Measurements from ENCODE around the gene BCAS4.
"Not testable (repeated sequence)": the region's sequence is repeated elsewhere in the genome, so short reads cannot be mapped to it uniquely, and the experiment has no call there.

BCAS4 gene

GRCh38 chr20:50874758-50875665 lies 80.2 kb downstream of the BCAS4 start:
- DNase-seq (ENCODE audit: low spot score): no peak

GRCh38 chr20:50876063-50876685 lies 81.3 kb downstream of the BCAS4 start:
- no peak for DNase-seq (ENCODE audit: low spot score)

- no peak for DNase-seq (ENCODE audit: low spot score)
Observed at GRCh38 chr20:50876816-50877215, 82.0 kb downstream of the BCAS4 start.

- DNase-seq (ENCODE audit: low spot score): no peak
Observed at GRCh38 chr20:50877232-50877743, 82.4 kb downstream of the BCAS4 start.

- DNase-seq (ENCODE audit: low spot score): no peak
Observed at GRCh38 chr20:50879649-50880550, 85.0 kb downstream of the BCAS4 start.

GRCh38 chr20:50881759-50882424 lies 87.0 kb downstream of the BCAS4 start:
- DNase-seq (ENCODE audit: low spot score): not testable (repeated sequence)

- no peak for DNase-seq (ENCODE audit: low spot score)
Observed at GRCh38 chr20:50883856-50884255, 89.0 kb downstream of the BCAS4 start.

GRCh38 chr20:50885068-50885467 lies 90.2 kb downstream of the BCAS4 start:
- DNase-seq (ENCODE audit: low spot score): no peak

GRCh38 chr20:50885781-50886180 lies 90.9 kb downstream of the BCAS4 start:
- no peak for DNase-seq (ENCODE audit: low spot score)

GRCh38 chr20:50886184-50886790 lies 91.4 kb downstream of the BCAS4 start:
- DNase-seq (ENCODE audit: low spot score): no peak

- DNase-seq (ENCODE audit: low spot score): no peak
Observed at GRCh38 chr20:50887576-50887975, 92.7 kb downstream of the BCAS4 start.

- no peak for DNase-seq (ENCODE audit: low spot score)
Observed at GRCh38 chr20:50891138-50891537, 96.3 kb downstream of the BCAS4 start.

GRCh38 chr20:50892394-50892793 lies 97.5 kb downstream of the BCAS4 start:
- DNase-seq (ENCODE audit: low spot score): no peak

GRCh38 chr20:50893620-50894019 lies 98.8 kb downstream of the BCAS4 start:
- DNase-seq (ENCODE audit: low spot score): no peak

- no peak for DNase-seq (ENCODE audit: low spot score)
Observed at GRCh38 chr20:50895111-50895830, 100.4 kb downstream of the BCAS4 start.

- no peak for DNase-seq (ENCODE audit: low spot score)
Observed at GRCh38 chr20:50898475-50898874, 103.6 kb downstream of the BCAS4 start.

GRCh38 chr20:50900261-50900660 lies 105.4 kb downstream of the BCAS4 start:
- DNase-seq (ENCODE audit: low spot score): no peak

GRCh38 chr20:50901301-50901700 lies 106.4 kb downstream of the BCAS4 start:
- no peak for DNase-seq (ENCODE audit: low spot score)

GRCh38 chr20:50903353-50904051 lies 108.6 kb downstream of the BCAS4 start:
- DNase-seq (ENCODE audit: low spot score): no peak
